IPS-18c (cell line): Measurements from ENCODE around the gene ZSCAN2.

Experiments used
- H3K4me3 ChIP-seq: 2 replicates; pipeline ENCODE4 v1.7.0; 2013; ENCODE audit warnings: low read depth, mild to moderate bottlenecking, low read length, moderate library complexity; ENCODE audit not compliant: insufficient read depth
- H3K9me3 ChIP-seq: one replicate; pipeline ENCODE4 v1.6.1; 2013; ENCODE audit warnings: mild to moderate bottlenecking, low read length, moderate library complexity; ENCODE audit not compliant: control insufficient read depth, insufficient read depth

Gene ZSCAN2

GRCh38 chr15:84653910-84654688, 53.3 kb downstream of the ZSCAN2 start, which contains the start of gene WDR73:
Gene WDR73, minus strand, starts transcription at chr15:84654283. Its CDS starts 9 bp downstream, at chr15:84654274.
- no peaks in the 10 kb centered on the region for H3K9me3 ChIP-seq
- H3K4me3 ChIP-seq, result peak within 1 kb of the TSS; percentile 88

GRCh38 chr15:84654689-84655453, 54.1 kb downstream of the ZSCAN2 start:
- H3K9me3 ChIP-seq, result no peaks in the 10 kb centered on the region

GRCh38 chr15:84656972-84657371, 56.2 kb downstream of the ZSCAN2 start:
- no peak overlapping the region for H3K4me3 ChIP-seq

More at GRCh38 chr15:84654689-84655453, 54.1 kb downstream of the ZSCAN2 start:
- peak overlapping the region; percentile 88 for H3K4me3 ChIP-seq

GRCh38 chr15:84657748-84658079, 56.9 kb downstream of the ZSCAN2 start:
- Histone ChIP-seq H3K4me3 (peak overlapping the region; percentile 47), H3K9me3 (no peaks in the 10 kb centered on the region)

More at GRCh38 chr15:84656972-84657371, 56.2 kb downstream of the ZSCAN2 start:
- H3K9me3 ChIP-seq, result no peaks in the 10 kb centered on the region

GRCh38 chr15:84658080-84658787, 57.4 kb downstream of the ZSCAN2 start, which contains the start of gene NMB:
Gene NMB, minus strand, starts transcription at chr15:84658199. Its CDS starts 47 bp downstream, at chr15:84658152.
- Histone ChIP-seq H3K9me3 (no peaks in the 10 kb centered on the region), H3K4me3 (peak within 1 kb of the TSS; percentile 47)

GRCh38 chr15:84658788-84659411, 58.1 kb downstream of the ZSCAN2 start:
- H3K9me3 ChIP-seq, result no peaks in the 10 kb centered on the region
- H3K4me3 ChIP-seq, result peak overlapping the region; percentile 47; the same call in 1 of the 2 replicates

GRCh38 chr15:84659904-84660781, 59.3 kb downstream of the ZSCAN2 start:
- Histone ChIP-seq H3K4me3 (no peak overlapping the region), H3K9me3 (no peaks in the 10 kb centered on the region)

- H3K9me3 ChIP-seq, result no peaks in the 10 kb centered on the region
- no peak overlapping the region for H3K4me3 ChIP-seq
Observed at GRCh38 chr15:84661001-84661400, 60.2 kb downstream of the ZSCAN2 start.

GRCh38 chr15:84666373-84666772, 65.6 kb downstream of the ZSCAN2 start:
- no peak overlapping the region for H3K4me3 ChIP-seq
- H3K9me3 ChIP-seq, result no peaks in the 10 kb centered on the region

- Histone ChIP-seq H3K4me3 (no peak overlapping the region), H3K9me3 (no peaks in the 10 kb centered on the region)
Observed at GRCh38 chr15:84668221-84668982, 67.6 kb downstream of the ZSCAN2 start.

GRCh38 chr15:84669726-84670125, 68.9 kb downstream of the ZSCAN2 start:
- Histone ChIP-seq H3K9me3 (no peaks in the 10 kb centered on the region), H3K4me3 (no peak overlapping the region)

GRCh38 chr15:84671211-84671610, 70.4 kb downstream of the ZSCAN2 start:
- H3K4me3 ChIP-seq, result no peak overlapping the region
- no peaks in the 10 kb centered on the region for H3K9me3 ChIP-seq
